Spleen (tissue), 11 donors: ENCODE data around the gene KLHDC8B. TPM values are rescaled to one million over a fixed set of nuclear protein-coding genes. Genes with fewer than 3 reads are reported as not detected.

Source experiments
- DNase-seq: peaks from one replicate; pipeline ENCODE4 v3.0.0-alpha.2; 2020
- H3K27ac ChIP-seq, 8 donors: fragments of 200-600 bp; sonication (generic) in 7 of 8; 1 replicate in 4 of 8; 2 replicates in 4 of 8; pipeline versions ENCODE4 v1.5.0 to v1.8.0; 2016 to 2021; ENCODE audit warnings: inconsistent platforms in 4 of 8, mild to moderate bottlenecking in 4 of 8, moderate library complexity in 1 of 8
- H3K27me3 ChIP-seq, 7 donors: fragments of 200-600 bp; sonication (generic) in 6 of 7; replicated peaks in 1 of 7; 1 replicate in 4 of 7; 2 replicates in 3 of 7; pipeline versions ENCODE4 v1.5.0 to v1.8.0; 2016 to 2021; ENCODE audit warnings: inconsistent platforms in 3 of 7, mild to moderate bottlenecking in 1 of 7
- H3K36me3 ChIP-seq, 6 donors: fragments of 200-600 bp; sonication (generic) in 5 of 6; 1 replicate in 4 of 6; 2 replicates in 2 of 6; pipeline versions ENCODE4 v1.5.0 to v1.8.0; 2016 to 2021; ENCODE audit warnings: inconsistent platforms in 2 of 6
- H3K4me1 ChIP-seq, 6 donors: fragments of 200-600 bp; sonication (generic) in 5 of 6; 1 replicate in 3 of 6; 2 replicates in 3 of 6; pipeline versions ENCODE4 v1.5.0 to v1.8.0; 2016 to 2021; ENCODE audit warnings: inconsistent platforms in 3 of 6
- H3K4me3 ChIP-seq, 8 donors: fragments of 200-600 bp; sonication (generic) in 7 of 8; 1 replicate in 4 of 8; 2 replicates in 4 of 8; pipeline versions ENCODE4 v1.5.0 to v1.8.0; 2016 to 2021; ENCODE audit warnings: inconsistent platforms in 4 of 8, mild to moderate bottlenecking in 4 of 8, moderate library complexity in 2 of 8
- H3K9me3 ChIP-seq, 8 donors: fragments of 200-600 bp; sonication (generic) in 7 of 8; 1 replicate in 4 of 8; 2 replicates in 4 of 8; pipeline versions ENCODE4 v1.5.0 to v1.8.0; 2016 to 2021; ENCODE audit warnings: inconsistent platforms in 4 of 8
- CTCF ChIP-seq, 11 experiments: fragments of 200-600 bp in 7 of 11; fragments of 450-650 bp in 4 of 11; sonication (generic) in 4 of 11; IDR thresholded peaks in 8 of 11; conservative IDR thresholded peaks in 3 of 11; 1 replicate in 7 of 11; 2 replicates in 4 of 11; pipeline versions ENCODE4 v1.4.0 to v1.8.0; 2016 to 2021; ENCODE audit warnings: antibody characterized with exemption in 11 of 11, inconsistent platforms in 4 of 11, mild to moderate bottlenecking in 1 of 11
- POLR2A ChIP-seq, 3 donors: fragments of 450-650 bp; IDR thresholded peaks; one replicate each; pipeline ENCODE4 v1.5.1; 2017; ENCODE audit warnings: antibody characterized with exemption in 3 of 3, mild to moderate bottlenecking in 1 of 3
- POLR2AphosphoS5 ChIP-seq, 3 donors: sonication (generic); formaldehyde crosslinking; IDR thresholded peaks; one replicate each; pipeline ENCODE4 v1.5.1; 2017; ENCODE audit warnings: antibody characterized with exemption in 3 of 3
- WGBS, 5 donors: extraction: QIAGEN DNeasy Blood & Tissue Kit in 3 of 5; methylation state at CpG; one replicate each; pipeline versions ENCODE4 v1.1.5 to v1.1.7; 2013 to 2018; 5-methylcytosine and 5-hydroxymethylcytosine counted together
- intact Hi-C: fragments of 100-400 bp; cut with DNase I; formaldehyde crosslinking; loops from one replicate; pipeline ENCODE4 v1.15.0; 2023; ENCODE audit warnings: low total_unique reads
- polyA plus RNA-seq, 3 donors: library from polyadenylated mRNA; stranded (reverse); fragments of 200-250 nt; gene quantifications; one replicate each; pipeline ENCODE4 v1.2.1, GENCODE V29; 2013
- total RNA-seq, 7 donors: library from RNA; depleted of rRNA in 3 of 7; stranded (reverse); fragments of >200 nt in 3 of 7; fragmentation: NEBNext Ultra II Directional in 4 of 7; extraction: Animal tissue kit (Norgen Biotek cat#: 25700) in 4 of 7; gene quantifications; one replicate each; pipeline versions ENCODE4 v1.1.0 to v1.2.1, GENCODE V29; 2016 to 2021
- donor health status: healthy with polysubstance abuse.
- donor health status: DM: no; HTN: no; CAD: no; lungs with moderate emphysema.
- donor health status: DM: no; HTN: no; CAD: no.
- donor health status: Bipolar disorder and iron deficiency.
- donor health status: healthy.
- donor health status: DM: no; HTN: no; CAD: no.
- donor health status: DM: yes; HTN: yes; CAD: no.

Gene KLHDC8B
- total and polyA plus RNA-seq, 10 donors: 10.5 to 29.2 (median 21.4) TPM

GRCh38 chr3:49148159-49148558 is 23.2 kb upstream of the KLHDC8B start:
- no peaks in the 10 kb centered on the region for H3K9me3 ChIP-seq

GRCh38 chr3:49151610-49152009 is 19.8 kb upstream of the KLHDC8B start:
- TF ChIP-seq POLR2A (IDR thresholded peaks at IDR 0.05) (no peak), POLR2AphosphoS5 (IDR thresholded peaks at IDR 0.05) (no peak), CTCF (IDR thresholded peaks at IDR 0.05 in 8 of 11, conservative IDR thresholded peaks at IDR 0.05 in 3 of 11) (no peak)
- Histone ChIP-seq H3K27me3 (no peaks in the 10 kb centered on the region), H3K9me3 (no peaks in the 10 kb centered on the region), H3K4me3 (no peak overlapping the region), H3K27ac (no peak overlapping the region), H3K4me1 (no peaks in the 10 kb centered on the region), H3K36me3 (no peaks in the 10 kb centered on the region)
- intact Hi-C loops: no loop called here
- no peak for DNase-seq
- 73 to 92% (median 88%) methylated on average over 2 of the region's 2 CpGs for WGBS, 5 donors

More at GRCh38 chr3:49148159-49148558, 23.2 kb upstream of the KLHDC8B start:
- H3K4me1 ChIP-seq: no peaks in the 10 kb centered on the region
- 64 to 87% (median 74%) methylated on average over 5 of the region's 5 CpGs for WGBS, 5 donors
- no peak overlapping the region for H3K27ac ChIP-seq
- intact Hi-C loops: no loop called here
- no peak overlapping the region for H3K4me3 ChIP-seq
- H3K27me3 ChIP-seq: no peaks in the 10 kb centered on the region
- TF ChIP-seq POLR2A (IDR thresholded peaks at IDR 0.05) (no peak), CTCF (IDR thresholded peaks at IDR 0.05 in 8 of 11, conservative IDR thresholded peaks at IDR 0.05 in 3 of 11) (no peak)
- no peak for DNase-seq
- H3K36me3 ChIP-seq: no peaks in the 10 kb centered on the region

GRCh38 chr3:49153349-49153912 is 18.0 kb upstream of the KLHDC8B start:
- no peak for TF ChIP-seq POLR2AphosphoS5 (IDR thresholded peaks at IDR 0.05)
- intact Hi-C loops: no loop called here
- H3K36me3 ChIP-seq: no peaks in the 10 kb centered on the region
- 80 to 93% (median 86%) methylated on average over 3 of the region's 3 CpGs for WGBS, 5 donors
- no peaks in the 10 kb centered on the region for H3K4me1 ChIP-seq
- DNase-seq: no peak
- H3K9me3 ChIP-seq: no peaks in the 10 kb centered on the region
- no peaks in the 10 kb centered on the region for H3K27me3 ChIP-seq
- H3K4me3 ChIP-seq: no peak overlapping the region
- no peak overlapping the region for H3K27ac ChIP-seq

- Histone ChIP-seq H3K27me3 (no peaks in the 10 kb centered on the region), H3K9me3 (no peaks in the 10 kb centered on the region), H3K36me3 (peaks cover 0 to 17% (median 11%) of the 10 kb centered on the region in 6 donors), H3K27ac (no peak overlapping the region), H3K4me1 (peaks cover 0 to 12% (median 2%) of the 10 kb centered on the region in 6 donors), H3K4me3 (no peak overlapping the region)
- 75 to 92% (median 86%) methylated on average over 1 of the region's 1 CpG for WGBS, 5 donors
- intact Hi-C loops: loop anchor here (5.0 kb wide), 1 partner anchor 170 kb away; no protein-coding TSS in a partner anchor
- TF ChIP-seq POLR2A (IDR thresholded peaks at IDR 0.05): no peak
- DNase-seq: no peak
These were observed 14.1 kb upstream of the KLHDC8B start for GRCh38 chr3:49157289-49157688.

GRCh38 chr3:49158103-49158709 is 13.2 kb upstream of the KLHDC8B start:
- Histone ChIP-seq H3K4me1 (peaks cover 0 to 21% (median 6%) of the 10 kb centered on the region in 6 donors), H3K27ac (peak overlapping the region in 1 of 8 donors; percentile 17), H3K36me3 (peaks cover 0 to 26% (median 19%) of the 10 kb centered on the region in 6 donors), H3K4me3 (no peak overlapping the region), H3K27me3 (no peaks in the 10 kb centered on the region), H3K9me3 (no peaks in the 10 kb centered on the region)
- TF ChIP-seq POLR2A (IDR thresholded peaks at IDR 0.05) (no peak), CTCF (IDR thresholded peaks at IDR 0.05 in 8 of 11, conservative IDR thresholded peaks at IDR 0.05 in 3 of 11) (peak in 10 of 11 experiments; percentile 15 to 66 (median 45)), POLR2AphosphoS5 (IDR thresholded peaks at IDR 0.05) (peak in 1 of 3 donors; percentile 53)
- DNase-seq: no peak
- intact Hi-C loops: loop anchor here (5.0 kb wide), 1 partner anchor 171 kb away; no protein-coding TSS in a partner anchor
- WGBS, 5 donors: 71 to 76% (median 72%) methylated on average over 5 of the region's 5 CpGs
